Right lobe of liver (tissue), 6 donors: ENCODE data around the gene ST8SIA5. TPM values are rescaled to one million over a fixed set of nuclear protein-coding genes. Genes with fewer than 3 reads are reported as not detected.
A peak's percentile ranks its signal among the peaks of the same experiment; 100 is the strongest.

ENCODE experiments used
- ATAC-seq, 4 donors: fragments of 200-7000 bp; cut with Tn5 transposase; one replicate each; pipeline ENCODE4 v1.9.1; 2020; ENCODE audit warnings: mild to moderate bottlenecking in 4 of 4, moderate library complexity in 4 of 4
- DNase-seq, 3 donors: peaks; one replicate each; pipeline ENCODE4 v3.0.0-alpha.2; 2020
- H3K27ac ChIP-seq, 3 donors: fragments of 200-600 bp; one replicate each; pipeline ENCODE4 v1.8.0; 2022
- H3K27me3 ChIP-seq, 2 donors: fragments of 200-600 bp; one replicate each; pipeline ENCODE4 v1.8.0; 2022
- H3K36me3 ChIP-seq, 4 donors: fragments of 200-600 bp; sonication (generic) in 1 of 4; one replicate each; pipeline versions ENCODE4 v1.5.1 to v1.8.0; 2017 to 2022; ENCODE audit warnings: control low read depth in 1 of 4
- H3K4me1 ChIP-seq, 4 donors: fragments of 200-600 bp; sonication (generic) in 1 of 4; one replicate each; pipeline versions ENCODE4 v1.5.1 to v1.8.0; 2017 to 2022; ENCODE audit warnings: control low read depth in 1 of 4
- H3K4me3 ChIP-seq, 3 donors: fragments of 200-600 bp; one replicate each; pipeline ENCODE4 v1.8.0; 2022
- H3K9me3 ChIP-seq, 4 donors: fragments of 200-600 bp; sonication (generic) in 1 of 4; one replicate each; pipeline versions ENCODE4 v1.5.1 to v1.8.0; 2017 to 2022; ENCODE audit warnings: control low read depth in 1 of 4
- POLR2A ChIP-seq: fragments of 450-650 bp; IDR thresholded peaks from one replicate; pipeline ENCODE4 v1.6.1; 2017; ENCODE audit warnings: antibody characterized with exemption, mild to moderate bottlenecking
- WGBS: methylation state at CpG from one replicate; pipeline ENCODE4 v1.1.6; 2018; ENCODE audit warnings: low coverage, low lambda C conversion rate; ENCODE audit not compliant: insufficient coverage; ENCODE audit errors: missing lambda C conversion rate; 5-methylcytosine and 5-hydroxymethylcytosine counted together
- intact Hi-C, 2 donors: fragments of 100-400 bp; cut with DNase I; formaldehyde crosslinking; loops; one replicate each; pipeline versions ENCODE4 v1.11.2 to v1.14.1; 2022
- total RNA-seq, 6 experiments: library from RNA; depleted of rRNA in 2 of 6; stranded (reverse); fragments of >200 nt in 2 of 6; fragmentation: NEBNext Ultra II Directional in 3 of 6; extraction: Animal tissue kit (Norgen Biotek cat#: 25700) in 3 of 6; gene quantifications; one replicate each; pipeline versions ENCODE4 v1.1.0 to v1.2.4, GENCODE V29; 2016 to 2023
- TF ChIP-seq, protein P1 (sequence below), 4 donors: fragments of 200-600 bp in 3 of 4; fragments of 450-650 bp in 1 of 4; IDR thresholded peaks; one replicate each; pipeline versions ENCODE4 v1.5.1 to v1.8.0; 2016 to 2022; ENCODE audit warnings: antibody characterized with exemption in 4 of 4, mild to moderate bottlenecking in 2 of 4
- donor health status: DM: no; HTN: yes; CAD: no.
- donor health status: DM: no; HTN: no; CAD: no.
- donor health status: DM: no; HTN: no; CAD: no.
- donor health status: DM: no; HTN: yes; CAD: no.
- donor health status: DM: no; HTN: yes; CAD: no.

The ST8SIA5 gene
- total RNA-seq, 6 experiments from 2014 or later: 0.07 to 0.92 TPM; not detected in 4

DNA sequence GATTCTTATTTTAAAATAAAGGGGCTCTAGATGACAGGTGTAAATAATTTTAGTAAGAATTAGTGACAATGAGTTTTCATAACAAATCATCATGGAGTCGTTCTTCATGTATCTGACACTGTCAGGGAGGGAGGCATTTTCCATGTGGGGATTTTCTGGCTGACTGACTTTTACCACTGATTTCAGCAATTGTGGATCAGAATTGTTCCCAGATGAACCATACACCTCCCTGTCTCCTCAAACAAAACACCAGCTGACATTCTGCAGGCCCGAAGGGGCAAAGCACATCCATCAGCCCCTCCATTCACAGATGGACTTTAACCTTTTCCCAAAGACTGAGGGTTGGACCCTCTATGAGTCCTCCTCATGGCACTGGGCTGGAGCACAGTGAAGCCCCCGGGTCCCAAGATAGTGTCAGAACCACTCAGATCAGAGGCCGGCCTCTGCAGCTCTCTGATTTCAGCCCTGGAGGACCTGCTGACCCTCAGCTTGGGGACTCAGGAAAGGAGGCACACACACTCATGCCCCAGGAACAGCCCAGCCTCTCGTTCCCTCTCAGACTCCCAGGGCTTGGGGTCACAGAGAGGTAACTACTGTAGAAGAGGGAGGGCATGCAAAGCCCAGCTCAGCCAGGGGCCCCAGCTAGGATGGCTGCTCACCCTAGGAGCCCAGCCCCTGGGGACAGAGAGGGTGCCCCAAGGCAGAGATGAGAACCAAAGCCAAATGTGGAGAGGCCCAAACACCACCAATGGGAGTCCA, 56.6 kb downstream of the ST8SIA5 start:
- DNase-seq (no peak), ATAC-seq (no peak)
- Histone ChIP-seq H3K27ac (no peak overlapping the region), H3K4me3 (no peak overlapping the region), H3K9me3 (no peaks in the 10 kb centered on the region), H3K4me1 (no peaks in the 10 kb centered on the region), H3K36me3 (no peaks in the 10 kb centered on the region), H3K27me3 (no peaks in the 10 kb centered on the region)
- intact Hi-C loops: no loop called here
- TF ChIP-seq, protein P1, sequence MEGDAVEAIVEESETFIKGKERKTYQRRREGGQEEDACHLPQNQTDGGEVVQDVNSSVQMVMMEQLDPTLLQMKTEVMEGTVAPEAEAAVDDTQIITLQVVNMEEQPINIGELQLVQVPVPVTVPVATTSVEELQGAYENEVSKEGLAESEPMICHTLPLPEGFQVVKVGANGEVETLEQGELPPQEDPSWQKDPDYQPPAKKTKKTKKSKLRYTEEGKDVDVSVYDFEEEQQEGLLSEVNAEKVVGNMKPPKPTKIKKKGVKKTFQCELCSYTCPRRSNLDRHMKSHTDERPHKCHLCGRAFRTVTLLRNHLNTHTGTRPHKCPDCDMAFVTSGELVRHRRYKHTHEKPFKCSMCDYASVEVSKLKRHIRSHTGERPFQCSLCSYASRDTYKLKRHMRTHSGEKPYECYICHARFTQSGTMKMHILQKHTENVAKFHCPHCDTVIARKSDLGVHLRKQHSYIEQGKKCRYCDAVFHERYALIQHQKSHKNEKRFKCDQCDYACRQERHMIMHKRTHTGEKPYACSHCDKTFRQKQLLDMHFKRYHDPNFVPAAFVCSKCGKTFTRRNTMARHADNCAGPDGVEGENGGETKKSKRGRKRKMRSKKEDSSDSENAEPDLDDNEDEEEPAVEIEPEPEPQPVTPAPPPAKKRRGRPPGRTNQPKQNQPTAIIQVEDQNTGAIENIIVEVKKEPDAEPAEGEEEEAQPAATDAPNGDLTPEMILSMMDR (IDR thresholded peaks at IDR 0.05): no peak
- TF ChIP-seq POLR2A: no peak
- whole genome bisulfite sequencing: 76% methylated on average over 3 of the region's 5 CpGs

DNA sequence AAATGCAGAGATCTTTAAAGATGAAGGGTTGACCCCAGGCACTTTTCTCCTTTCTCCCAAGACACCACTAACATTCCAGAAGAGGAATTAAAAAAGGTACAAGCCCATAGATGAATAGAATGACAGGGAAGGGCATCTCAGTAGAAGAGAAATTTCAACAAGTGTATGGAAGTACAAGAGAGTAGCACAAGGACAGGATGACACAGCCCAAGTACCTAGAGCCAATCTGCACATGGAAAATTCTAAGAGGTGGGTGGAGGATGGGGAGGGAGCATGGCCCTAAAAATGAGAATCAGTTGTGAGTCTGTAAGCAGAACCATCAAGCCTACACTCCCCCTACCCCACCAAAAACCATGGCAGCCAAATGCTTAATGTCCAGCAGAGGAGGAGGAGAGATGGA, 60.2 kb downstream of the ST8SIA5 start:
- DNase-seq: no peak
- no peak for ATAC-seq
- intact Hi-C loops: no loop called here
- Histone ChIP-seq H3K36me3 (no peaks in the 10 kb centered on the region), H3K27ac (no peak overlapping the region), H3K4me1 (no peaks in the 10 kb centered on the region), H3K9me3 (no peaks in the 10 kb centered on the region), H3K27me3 (no peaks in the 10 kb centered on the region), H3K4me3 (no peak overlapping the region)
- no peak for TF ChIP-seq POLR2A
- TF ChIP-seq, protein P1 (IDR thresholded peaks at IDR 0.05): no peak

DNA sequence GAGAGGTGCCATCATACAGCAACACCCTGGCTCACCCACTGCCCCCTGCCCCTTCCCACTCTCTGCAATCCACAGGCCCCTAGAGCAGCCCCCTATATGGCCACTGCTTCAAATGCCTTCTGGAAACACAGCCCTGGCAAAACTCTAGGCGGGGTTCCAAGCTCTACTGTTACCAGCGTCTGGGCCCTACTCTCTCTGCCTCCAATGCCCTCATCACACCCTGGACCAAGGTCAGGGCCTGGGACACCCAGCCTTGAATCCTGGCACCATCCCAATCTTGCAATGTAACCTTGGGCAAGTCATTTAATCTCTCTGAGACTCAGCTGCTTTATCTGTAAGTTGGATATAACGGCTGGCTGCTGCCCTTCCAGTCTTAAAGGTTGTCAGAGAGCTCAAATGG, 60.6 kb downstream of the ST8SIA5 start:
- H3K4me3 ChIP-seq: no peak overlapping the region
- WGBS: 70% methylated on average over 3 of the region's 3 CpGs
- intact Hi-C loops: no loop called here
- no peaks in the 10 kb centered on the region for H3K9me3 ChIP-seq
- no peaks in the 10 kb centered on the region for H3K4me1 ChIP-seq
- H3K36me3 ChIP-seq: no peaks in the 10 kb centered on the region
- H3K27ac ChIP-seq: no peak overlapping the region
- DNase-seq (no peak), ATAC-seq (peak in 1 of 4 donors; percentile 25)
- H3K27me3 ChIP-seq: no peaks in the 10 kb centered on the region
- TF ChIP-seq, protein P1 (IDR thresholded peaks at IDR 0.05): no peak
- TF ChIP-seq POLR2A: no peak

DNA sequence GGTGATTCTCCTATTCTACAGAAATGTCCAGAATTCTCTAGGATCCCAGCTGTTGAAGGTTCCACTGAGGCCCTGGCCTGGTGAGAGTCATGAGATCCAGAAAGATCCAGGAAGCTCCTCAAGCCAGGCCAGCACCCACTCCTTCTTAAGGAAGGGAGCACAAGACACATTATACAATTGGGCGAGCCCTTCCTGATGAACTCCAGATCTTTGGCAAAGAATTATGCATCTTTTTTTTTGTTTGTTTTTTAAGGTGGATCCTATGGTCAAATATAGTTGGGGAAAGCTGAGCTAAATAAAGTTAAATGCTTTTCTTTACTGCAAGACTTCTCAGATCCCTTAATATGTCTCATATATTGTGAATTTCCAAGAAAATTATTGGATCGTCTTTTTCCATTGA, 62.9 kb downstream of the ST8SIA5 start:
- intact Hi-C loops: no loop called here
- Histone ChIP-seq H3K36me3 (no peaks in the 10 kb centered on the region), H3K27me3 (no peaks in the 10 kb centered on the region), H3K4me1 (no peaks in the 10 kb centered on the region), H3K9me3 (no peaks in the 10 kb centered on the region), H3K27ac (no peak overlapping the region), H3K4me3 (no peak overlapping the region)
- no peak for DNase-seq
- WGBS: 86% methylated on average over 2 of the region's 2 CpGs
- TF ChIP-seq, protein P1 (IDR thresholded peaks at IDR 0.05): no peak
- no peak for TF ChIP-seq POLR2A
- no peak for ATAC-seq
